ENCODE results near the gene KCNJ14. TPM values are rescaled to one million over a fixed set of nuclear protein-coding genes. Genes with fewer than 3 reads are reported as not detected.

Gene KCNJ14
- total and polyA plus RNA-seq, 9 donors: 0.48 to 1.2 (median 0.91) TPM

DNA sequence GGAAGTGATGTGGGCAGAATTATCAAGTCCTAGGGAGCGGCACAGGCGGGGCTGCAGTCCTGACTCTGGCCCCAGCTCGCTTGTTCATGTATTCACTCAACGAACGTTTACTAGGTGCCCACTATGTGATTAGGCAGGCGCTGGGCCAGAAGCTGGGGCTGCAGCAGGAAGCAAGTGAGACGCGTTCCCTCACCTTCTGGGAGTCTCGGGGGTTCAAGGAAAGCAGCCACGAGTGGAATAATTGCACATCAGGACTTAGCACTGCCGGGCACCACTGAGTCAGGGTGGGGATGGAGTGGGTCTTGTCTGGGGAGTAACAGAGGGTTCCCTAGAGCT is 58.7 kb downstream of the KCNJ14 start:
- H3K9me3 ChIP-seq (replicated peaks; ENCODE audit: control insufficient read depth, low read depth, low read length): no peaks in the 10 kb centered on the region
- H3K36me3 ChIP-seq (ENCODE audit: control insufficient read depth, insufficient read depth, low read length): no peaks in the 10 kb centered on the region
- WGBS (ENCODE audit: insufficient coverage): 35% methylated on average over 11 of the region's 11 CpGs
- H3K27ac ChIP-seq (ENCODE audit: low read length): no peak overlapping the region
- peaks cover 52% of the 10 kb centered on the region for H3K27me3 ChIP-seq (ENCODE audit: control insufficient read depth, insufficient read depth, low read length)
- H3K4me1 ChIP-seq (ENCODE audit: control insufficient read depth, insufficient read depth, low read length): peaks cover 14% of the 10 kb centered on the region
- no peak for DNase-seq
- no peak overlapping the region for H3K4me3 ChIP-seq (ENCODE audit: low read length)

DNA sequence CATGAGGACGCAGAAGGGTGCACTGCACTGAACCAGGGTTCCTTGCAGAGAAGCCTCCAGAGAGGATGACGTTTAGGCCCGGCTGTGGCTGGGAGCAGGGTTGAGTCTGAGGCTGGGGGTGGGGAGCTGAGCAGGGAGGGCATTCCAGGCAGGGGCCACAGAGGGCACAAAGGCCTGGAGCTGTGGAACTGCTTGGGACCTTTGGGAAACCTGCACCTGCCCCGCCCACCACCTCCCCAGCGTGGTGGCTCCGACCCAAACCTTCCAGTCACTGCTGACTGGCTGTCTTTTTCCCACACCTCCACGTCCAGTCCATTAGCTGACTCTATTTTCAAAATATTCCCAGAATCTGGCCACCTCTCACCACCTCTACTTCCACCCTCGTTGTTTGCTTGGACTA is 61.2 kb downstream of the KCNJ14 start:
- no peaks in the 10 kb centered on the region for H3K9me3 ChIP-seq (replicated peaks; ENCODE audit: control insufficient read depth, low read depth, low read length)
- no peak overlapping the region for H3K4me3 ChIP-seq (ENCODE audit: low read length)
- no peak for DNase-seq
- WGBS (ENCODE audit: insufficient coverage): 61% methylated on average over 8 of the region's 8 CpGs
- H3K27ac ChIP-seq (ENCODE audit: low read length): no peak overlapping the region
- H3K27me3 ChIP-seq (ENCODE audit: control insufficient read depth, insufficient read depth, low read length): peaks cover 28% of the 10 kb centered on the region
- H3K4me1 ChIP-seq (ENCODE audit: control insufficient read depth, insufficient read depth, low read length): peaks cover 9% of the 10 kb centered on the region
- no peaks in the 10 kb centered on the region for H3K36me3 ChIP-seq (ENCODE audit: control insufficient read depth, insufficient read depth, low read length)

Other genes starting within 250 kb of the KCNJ14 start
- 33.2 TPM for gene CARD8, start 199.7 kb upstream of the KCNJ14 start, total RNA-seq
- gene CARD8, start 199.7 kb upstream of the KCNJ14 start, polyA plus RNA-seq (ENCODE audit: insufficient read depth in 1 of 8, insufficient read length in 8 of 8, low replicate concordance in 1 of 8): 10 to 100 TPM; 29.3 to 42.6 (median 36.0) TPM
- 5.2 TPM for gene ZNF114, start 185.5 kb upstream of the KCNJ14 start, total RNA-seq
- gene ZNF114, start 185.5 kb upstream of the KCNJ14 start, polyA plus RNA-seq (ENCODE audit: insufficient read depth in 1 of 8, insufficient read length in 8 of 8, low replicate concordance in 1 of 8): 1 to 10 TPM; 1.8 to 4.5 (median 3.2) TPM
- 67.4 TPM for gene EMP3, start 130.0 kb upstream of the KCNJ14 start, total RNA-seq
- gene EMP3, start 130.0 kb upstream of the KCNJ14 start, polyA plus RNA-seq (ENCODE audit: insufficient read depth in 1 of 8, insufficient read length in 8 of 8, low replicate concordance in 1 of 8): 100 to 1,000 TPM; 121 to 166 (median 144) TPM
- gene TMEM143, start 91.6 kb upstream of the KCNJ14 start, total RNA-seq: 4.1 TPM
- gene TMEM143, start 91.6 kb upstream of the KCNJ14 start, polyA plus RNA-seq (ENCODE audit: insufficient read depth in 1 of 8, insufficient read length in 8 of 8, low replicate concordance in 1 of 8): 10 to 100 TPM in 7 of 8 donors, 1 to 10 TPM in 1; 8.0 to 17.4 (median 15.0) TPM
- not detected for gene SYNGR4, start 91.2 kb upstream of the KCNJ14 start, total RNA-seq
- gene SYNGR4, start 91.2 kb upstream of the KCNJ14 start, polyA plus RNA-seq (ENCODE audit: insufficient read depth in 1 of 8, insufficient read length in 8 of 8, low replicate concordance in 1 of 8): under 1 TPM in 1 of 8 donors, not detected in 7; 0.17 TPM
- gene KDELR1, start 64.0 kb upstream of the KCNJ14 start, total RNA-seq: 57.5 TPM
- 100 to 1,000 TPM; 104 to 162 (median 129) TPM for gene KDELR1, start 64.0 kb upstream of the KCNJ14 start, polyA plus RNA-seq (ENCODE audit: insufficient read depth in 1 of 8, insufficient read length in 8 of 8, low replicate concordance in 1 of 8)
- gene GRIN2D, start 61.9 kb upstream of the KCNJ14 start, total RNA-seq: 0.58 TPM
- 1 to 10 TPM in 7 of 8 donors, under 1 TPM in 1; 0.93 to 3.1 (median 2.1) TPM for gene GRIN2D, start 61.9 kb upstream of the KCNJ14 start, polyA plus RNA-seq (ENCODE audit: insufficient read depth in 1 of 8, insufficient read length in 8 of 8, low replicate concordance in 1 of 8)
- gene GRWD1, start 9.6 kb upstream of the KCNJ14 start, total RNA-seq: 21.0 TPM
- gene GRWD1, start 9.6 kb upstream of the KCNJ14 start, polyA plus RNA-seq (ENCODE audit: insufficient read depth in 1 of 8, insufficient read length in 8 of 8, low replicate concordance in 1 of 8): 10 to 100 TPM; 20.4 to 29.9 (median 25.8) TPM
- 24.2 TPM for gene CYTH2, start 13.8 kb downstream of the KCNJ14 start, total RNA-seq
- 10 to 100 TPM; 37.4 to 54.5 (median 45.1) TPM for gene CYTH2, start 13.8 kb downstream of the KCNJ14 start, polyA plus RNA-seq (ENCODE audit: insufficient read depth in 1 of 8, insufficient read length in 8 of 8, low replicate concordance in 1 of 8)
- gene LMTK3, start 56.3 kb downstream of the KCNJ14 start, total RNA-seq: 0.04 TPM
- under 1 TPM in 7 of 8 donors, not detected in 1; 0.03 to 0.39 (median 0.18) TPM for gene LMTK3, start 56.3 kb downstream of the KCNJ14 start, polyA plus RNA-seq (ENCODE audit: insufficient read depth in 1 of 8, insufficient read length in 8 of 8, low replicate concordance in 1 of 8)
- gene SULT2B1, start 96.6 kb downstream of the KCNJ14 start, total RNA-seq: 0.13 TPM
- 1 to 10 TPM in 1 of 8 donors, under 1 TPM in 6, not detected in 1; 0.11 to 2.9 (median 0.27) TPM for gene SULT2B1, start 96.6 kb downstream of the KCNJ14 start, polyA plus RNA-seq (ENCODE audit: insufficient read depth in 1 of 8, insufficient read length in 8 of 8, low replicate concordance in 1 of 8)
- not detected for gene SPACA4, start 151.2 kb downstream of the KCNJ14 start, total RNA-seq
- gene SPACA4, start 151.2 kb downstream of the KCNJ14 start, polyA plus RNA-seq (ENCODE audit: insufficient read depth in 1 of 8, insufficient read length in 8 of 8, low replicate concordance in 1 of 8): not detected
- gene FAM83E, start 159.5 kb downstream of the KCNJ14 start, total RNA-seq: 0.13 TPM
- gene FAM83E, start 159.5 kb downstream of the KCNJ14 start, polyA plus RNA-seq (ENCODE audit: insufficient read depth in 1 of 8, insufficient read length in 8 of 8, low replicate concordance in 1 of 8): 1 to 10 TPM in 1 of 8 donors, under 1 TPM in 6, not detected in 1; 0.11 to 1.2 (median 0.18) TPM
- 2,914 TPM for gene RPL18, start 163.6 kb downstream of the KCNJ14 start, total RNA-seq
- gene RPL18, start 163.6 kb downstream of the KCNJ14 start, polyA plus RNA-seq (ENCODE audit: insufficient read depth in 1 of 8, insufficient read length in 8 of 8, low replicate concordance in 1 of 8): 1,000 to 10,000 TPM; 1,793 to 2,160 (median 1,901) TPM
- 4.1 TPM for gene SPHK2, start 163.9 kb downstream of the KCNJ14 start, total RNA-seq
- 10 to 100 TPM in 4 of 8 donors, 1 to 10 TPM in 4; 7.0 to 11.8 (median 9.9) TPM for gene SPHK2, start 163.9 kb downstream of the KCNJ14 start, polyA plus RNA-seq (ENCODE audit: insufficient read depth in 1 of 8, insufficient read length in 8 of 8, low replicate concordance in 1 of 8)
- 9.8 TPM for gene DBP, start 181.8 kb downstream of the KCNJ14 start, total RNA-seq
- gene DBP, start 181.8 kb downstream of the KCNJ14 start, polyA plus RNA-seq (ENCODE audit: insufficient read depth in 1 of 8, insufficient read length in 8 of 8, low replicate concordance in 1 of 8): 10 to 100 TPM in 1 of 8 donors, 1 to 10 TPM in 7; 3.0 to 10.8 (median 6.2) TPM
- gene CA11, start 190.6 kb downstream of the KCNJ14 start, total RNA-seq: 6.2 TPM
- 10 to 100 TPM in 7 of 8 donors, 1 to 10 TPM in 1; 7.9 to 22.1 (median 14.0) TPM for gene CA11, start 190.6 kb downstream of the KCNJ14 start, polyA plus RNA-seq (ENCODE audit: insufficient read depth in 1 of 8, insufficient read length in 8 of 8, low replicate concordance in 1 of 8)
- 0.18 TPM for gene NTN5, start 217.4 kb downstream of the KCNJ14 start, total RNA-seq
- 1 to 10 TPM in 7 of 8 donors, under 1 TPM in 1; 0.64 to 8.5 (median 2.2) TPM for gene NTN5, start 217.4 kb downstream of the KCNJ14 start, polyA plus RNA-seq (ENCODE audit: insufficient read depth in 1 of 8, insufficient read length in 8 of 8, low replicate concordance in 1 of 8)
- not detected for gene FUT2, start 240.4 kb downstream of the KCNJ14 start, total RNA-seq
- 1 to 10 TPM in 4 of 8 donors, under 1 TPM in 4; 0.53 to 3.8 (median 0.95) TPM for gene FUT2, start 240.4 kb downstream of the KCNJ14 start, polyA plus RNA-seq (ENCODE audit: insufficient read depth in 1 of 8, insufficient read length in 8 of 8, low replicate concordance in 1 of 8)

Measured in muscle of leg (tissue), 11 donors.